ENCODE measurements around the gene IP6K3. TPM values are rescaled to one million over a fixed set of nuclear protein-coding genes. Genes with fewer than 3 reads are reported as not detected.

The IP6K3 gene
- total and polyA plus RNA-seq, 3 experiments from 2014 or later: not detected

DNA sequence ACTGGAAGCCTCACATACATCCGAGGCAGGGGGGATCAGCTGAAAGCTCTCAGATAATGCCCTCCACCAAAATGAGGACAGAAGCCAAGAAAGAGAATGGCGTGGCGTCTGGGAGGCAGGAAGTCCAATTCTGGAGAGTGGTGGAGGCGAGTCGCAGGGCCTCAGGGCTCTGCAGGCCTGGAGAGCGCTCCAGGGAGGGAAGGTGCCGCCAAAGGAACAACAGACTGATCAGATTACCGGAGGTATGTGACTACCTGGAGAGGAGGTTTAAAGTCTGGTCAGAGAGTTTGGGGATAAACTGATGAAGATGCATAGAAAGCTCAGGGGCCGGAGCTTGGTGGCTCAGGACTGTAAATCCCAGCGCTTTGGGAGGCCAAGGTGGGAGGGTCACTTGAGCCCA is 11.2 kb upstream of the IP6K3 start:
- Mint-ChIP-seq H3K4me1 (peaks cover 0 to 7% (median 1%) of the 10 kb centered on the region in 3 donors), H3K4me3 (no peak overlapping the region), H3K36me3 (no peaks in the 10 kb centered on the region), H3K27me3 (peaks cover 6 to 9% of the 10 kb centered on the region in 2 donors), H3K9me3 (no peaks in the 10 kb centered on the region), H3K27ac (peak overlapping the region in 1 of 8 donors; percentile 74)
- no peak overlapping the region for H3K4me3 ChIP-seq (ENCODE audit: low read length)
- H3K27me3 ChIP-seq (ENCODE audit: insufficient read depth, low read length, poor library complexity, severe bottlenecking): no peaks in the 10 kb centered on the region
- no peak overlapping the region for H3K27ac ChIP-seq (ENCODE audit: low read depth, low read length)
- no peak for DNase-seq
- H3K36me3 ChIP-seq (ENCODE audit: insufficient read depth, low read length): no peaks in the 10 kb centered on the region
- no peaks in the 10 kb centered on the region for H3K9me3 ChIP-seq (ENCODE audit: low read length)
- no peaks in the 10 kb centered on the region for H3K4me1 ChIP-seq (ENCODE audit: insufficient read depth, low read length)
- CTCF ChIA-PET: interaction anchor here (1.0 to 3.6 kb wide), 2 partner anchors 13 to 14 kb away, joined by 3 to 17 read pairs; no protein-coding TSS in a partner anchor
- POLR2A ChIA-PET: no interaction called here

- no peak overlapping the region for H3K27ac Mint-ChIP-seq
- no peaks in the 10 kb centered on the region for H3K9me3 Mint-ChIP-seq
- no peaks in the 10 kb centered on the region for H3K36me3 ChIP-seq (ENCODE audit: insufficient read depth, low read length)
- H3K4me1 Mint-ChIP-seq: peaks cover 0 to 5% (median 1%) of the 10 kb centered on the region in 3 donors
- no peaks in the 10 kb centered on the region for H3K9me3 ChIP-seq (ENCODE audit: low read length)
- no peak overlapping the region for H3K4me3 ChIP-seq (ENCODE audit: low read length)
- no peaks in the 10 kb centered on the region for H3K4me1 ChIP-seq (ENCODE audit: insufficient read depth, low read length)
- H3K4me3 Mint-ChIP-seq: no peak overlapping the region
- no peaks in the 10 kb centered on the region for H3K27me3 ChIP-seq (ENCODE audit: insufficient read depth, low read length, poor library complexity, severe bottlenecking)
- DNase-seq: no peak
- CTCF ChIA-PET: no interaction called here
- peaks cover 4 to 9% of the 10 kb centered on the region in 2 donors for H3K27me3 Mint-ChIP-seq
- POLR2A ChIA-PET: no interaction called here
- no peak overlapping the region for H3K27ac ChIP-seq (ENCODE audit: low read depth, low read length)
- H3K36me3 Mint-ChIP-seq: no peaks in the 10 kb centered on the region
These were observed 10.4 kb upstream of the IP6K3 start for GRCh38 chr6:33757113-33757512.

GRCh38 chr6:33756211-33756954 is 9.7 kb upstream of the IP6K3 start:
- no peak overlapping the region for H3K27ac Mint-ChIP-seq
- no peak for DNase-seq
- Histone ChIP-seq H3K36me3 (ENCODE audit: insufficient read depth, low read length) (no peaks in the 10 kb centered on the region), H3K4me3 (ENCODE audit: low read length) (no peak overlapping the region), H3K27ac (ENCODE audit: low read depth, low read length) (no peak overlapping the region), H3K4me1 (ENCODE audit: insufficient read depth, low read length) (no peaks in the 10 kb centered on the region), H3K9me3 (ENCODE audit: low read length) (no peaks in the 10 kb centered on the region), H3K27me3 (ENCODE audit: insufficient read depth, low read length, poor library complexity, severe bottlenecking) (no peaks in the 10 kb centered on the region)
- H3K27me3 Mint-ChIP-seq: peaks cover 4 to 9% of the 10 kb centered on the region in 2 donors
- peaks cover 0 to 4% (median 1%) of the 10 kb centered on the region in 3 donors for H3K4me1 Mint-ChIP-seq
- H3K9me3 Mint-ChIP-seq: no peaks in the 10 kb centered on the region
- ChIA-PET POLR2A (no interaction called here), CTCF (interaction anchor here (1.1 kb wide), 1 partner anchor 15 kb away, joined by 3 read pairs; no protein-coding TSS in a partner anchor)
- H3K36me3 Mint-ChIP-seq: no peaks in the 10 kb centered on the region
- H3K4me3 Mint-ChIP-seq: no peak overlapping the region

DNA sequence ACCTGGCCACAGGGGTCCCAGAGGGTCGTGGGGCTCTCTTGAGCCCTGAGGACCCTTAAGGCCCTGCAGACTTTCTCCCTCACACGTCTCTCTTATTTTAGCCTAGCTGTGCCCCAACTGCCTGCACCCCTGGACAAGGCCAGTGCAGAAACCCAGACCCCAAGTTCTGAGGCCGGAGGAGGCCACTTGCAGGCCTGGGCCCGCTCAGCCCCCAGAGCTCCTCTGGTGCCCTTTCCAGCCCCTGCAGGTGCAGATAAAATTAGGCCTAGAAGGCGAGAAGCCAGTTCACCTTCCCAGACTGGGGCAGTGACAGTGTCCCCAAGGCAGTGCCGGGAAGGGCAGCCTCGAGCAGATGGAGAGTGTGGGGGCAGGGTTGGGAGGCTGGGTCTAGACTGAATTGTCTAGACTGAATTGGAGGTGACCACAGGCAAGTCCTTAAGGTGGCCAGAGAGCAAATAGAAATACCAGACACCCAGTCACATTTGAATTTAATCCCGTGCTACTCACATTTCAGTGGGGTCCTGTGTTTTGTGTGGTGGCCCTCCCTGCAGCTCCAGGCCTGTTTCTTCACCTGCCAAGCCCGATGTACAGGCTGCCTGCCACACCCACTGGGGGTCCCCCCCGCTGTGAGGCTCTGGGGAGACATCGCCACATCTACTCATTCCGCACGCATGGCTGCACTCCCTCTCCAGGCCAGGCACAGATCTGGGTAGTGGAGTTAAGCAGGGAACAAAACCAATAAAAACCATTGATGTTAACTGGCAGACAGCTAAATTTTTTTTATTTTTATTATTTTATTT is 8.6 kb upstream of the IP6K3 start:
- Histone ChIP-seq H3K4me3 (ENCODE audit: low read length) (no peak overlapping the region), H3K36me3 (ENCODE audit: insufficient read depth, low read length) (no peaks in the 10 kb centered on the region), H3K4me1 (ENCODE audit: insufficient read depth, low read length) (no peaks in the 10 kb centered on the region), H3K27me3 (ENCODE audit: insufficient read depth, low read length, poor library complexity, severe bottlenecking) (no peaks in the 10 kb centered on the region), H3K27ac (ENCODE audit: low read depth, low read length) (no peak overlapping the region), H3K9me3 (ENCODE audit: low read length) (no peaks in the 10 kb centered on the region)
- Mint-ChIP-seq H3K27ac (no peak overlapping the region), H3K27me3 (peaks cover 4 to 9% of the 10 kb centered on the region in 2 donors), H3K9me3 (no peaks in the 10 kb centered on the region), H3K4me3 (no peak overlapping the region), H3K4me1 (no peaks in the 10 kb centered on the region), H3K36me3 (no peaks in the 10 kb centered on the region)
- ChIA-PET CTCF (interaction anchor here (1.1 kb wide), 1 partner anchor 16 kb away, joined by 3 read pairs; no protein-coding TSS in a partner anchor), POLR2A (no interaction called here)
- DNase-seq: no peak

GRCh38 chr6:33754222-33754621 is 7.5 kb upstream of the IP6K3 start:
- CTCF ChIA-PET: no interaction called here
- no peaks in the 10 kb centered on the region for H3K36me3 Mint-ChIP-seq

GRCh38 chr6:33752646-33753015 is 5.9 kb upstream of the IP6K3 start:
- DNase-seq: no peak
- CTCF ChIA-PET: no interaction called here

More at GRCh38 chr6:33754222-33754621, 7.5 kb upstream of the IP6K3 start:
- Histone ChIP-seq H3K27me3 (ENCODE audit: insufficient read depth, low read length, poor library complexity, severe bottlenecking) (no peaks in the 10 kb centered on the region), H3K4me1 (ENCODE audit: insufficient read depth, low read length) (no peaks in the 10 kb centered on the region), H3K9me3 (ENCODE audit: low read length) (no peaks in the 10 kb centered on the region), H3K4me3 (ENCODE audit: low read length) (no peak overlapping the region), H3K27ac (ENCODE audit: low read depth, low read length) (no peak overlapping the region), H3K36me3 (ENCODE audit: insufficient read depth, low read length) (no peaks in the 10 kb centered on the region)
- no peaks in the 10 kb centered on the region for H3K4me1 Mint-ChIP-seq
- no peak overlapping the region for H3K27ac Mint-ChIP-seq
- POLR2A ChIA-PET: no interaction called here
- H3K27me3 Mint-ChIP-seq: peaks cover 5 to 9% of the 10 kb centered on the region in 2 donors
- DNase-seq: no peak
- H3K4me3 Mint-ChIP-seq: no peak overlapping the region
- H3K9me3 Mint-ChIP-seq: no peaks in the 10 kb centered on the region

GRCh38 chr6:33751771-33752645 is 5.3 kb upstream of the IP6K3 start:
- no peaks in the 10 kb centered on the region for H3K9me3 Mint-ChIP-seq
- CTCF ChIA-PET: interaction anchor here (1.2 kb wide), 1 partner anchor 20 kb away, joined by 3 read pairs; no protein-coding TSS in a partner anchor

More at GRCh38 chr6:33752646-33753015, 5.9 kb upstream of the IP6K3 start:
- H3K4me3 Mint-ChIP-seq: no peak overlapping the region
- no peaks in the 10 kb centered on the region for H3K9me3 ChIP-seq (ENCODE audit: low read length)
- H3K36me3 ChIP-seq (ENCODE audit: insufficient read depth, low read length): no peaks in the 10 kb centered on the region
- POLR2A ChIA-PET: no interaction called here
- no peak overlapping the region for H3K27ac ChIP-seq (ENCODE audit: low read depth, low read length)
- H3K9me3 Mint-ChIP-seq: no peaks in the 10 kb centered on the region
- no peaks in the 10 kb centered on the region for H3K4me1 ChIP-seq (ENCODE audit: insufficient read depth, low read length)
- no peak overlapping the region for H3K4me3 ChIP-seq (ENCODE audit: low read length)
- H3K27me3 Mint-ChIP-seq: peaks cover 8 to 12% of the 10 kb centered on the region in 2 donors
- no peak overlapping the region for H3K27ac Mint-ChIP-seq
- H3K36me3 Mint-ChIP-seq: no peaks in the 10 kb centered on the region
- no peaks in the 10 kb centered on the region for H3K4me1 Mint-ChIP-seq
- H3K27me3 ChIP-seq (ENCODE audit: insufficient read depth, low read length, poor library complexity, severe bottlenecking): peaks cover 4% of the 10 kb centered on the region

More at GRCh38 chr6:33751771-33752645, 5.3 kb upstream of the IP6K3 start:
- no peaks in the 10 kb centered on the region for H3K9me3 ChIP-seq (ENCODE audit: low read length)
- H3K27me3 ChIP-seq (ENCODE audit: insufficient read depth, low read length, poor library complexity, severe bottlenecking): peaks cover 4% of the 10 kb centered on the region
- POLR2A ChIA-PET: no interaction called here
- Mint-ChIP-seq H3K4me1 (no peaks in the 10 kb centered on the region), H3K4me3 (no peak overlapping the region), H3K36me3 (no peaks in the 10 kb centered on the region), H3K27me3 (peaks cover 7 to 9% of the 10 kb centered on the region in 2 donors), H3K27ac (no peak overlapping the region)
- no peak overlapping the region for H3K27ac ChIP-seq (ENCODE audit: low read depth, low read length)
- no peaks in the 10 kb centered on the region for H3K36me3 ChIP-seq (ENCODE audit: insufficient read depth, low read length)
- no peak for DNase-seq
- H3K4me1 ChIP-seq (ENCODE audit: insufficient read depth, low read length): no peaks in the 10 kb centered on the region
- H3K4me3 ChIP-seq (ENCODE audit: low read length): no peak overlapping the region
